OCI-LY3 (cell line): ENCODE measurements around the gene NAPA.

ENCODE experiments used
- EZH2phosphoT487 ChIP-seq: fragments of 200-600 bp; shearing (Covaris generic); IDR thresholded peaks from 2 replicates; pipeline ENCODE4 v1.6.1; 2018; ENCODE audit warnings: antibody characterized with exemption, mixed run types, low read depth
- TF ChIP-seq, protein P1 (sequence below): fragments of 200-600, 300-600 bp; sonication (generic); IDR thresholded peaks from 2 replicates; pipeline ENCODE4 v1.5.1; 2014; ENCODE audit warnings: antibody characterized with exemption, low read length, low read depth

DNA sequence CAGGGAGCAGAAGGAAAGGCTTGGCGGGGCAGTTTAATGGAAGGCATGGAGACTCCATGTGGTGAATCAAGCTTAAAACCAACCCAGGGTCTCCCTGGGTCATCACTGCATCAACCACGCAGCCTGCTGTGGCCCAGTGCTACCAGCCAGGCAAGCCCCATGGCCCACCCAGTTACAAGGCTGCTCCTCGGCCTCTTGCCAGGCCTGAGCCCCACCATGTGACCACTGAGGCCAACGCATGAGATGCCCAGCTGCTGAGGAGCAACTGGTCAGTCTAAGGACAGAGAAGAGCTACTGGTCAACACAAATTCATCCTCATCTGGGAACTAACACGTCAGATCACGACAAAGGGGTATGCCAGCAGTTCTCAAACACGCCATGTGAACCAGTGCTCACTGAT, 15.5 kb downstream of the NAPA start:
- TF ChIP-seq, protein P1, sequence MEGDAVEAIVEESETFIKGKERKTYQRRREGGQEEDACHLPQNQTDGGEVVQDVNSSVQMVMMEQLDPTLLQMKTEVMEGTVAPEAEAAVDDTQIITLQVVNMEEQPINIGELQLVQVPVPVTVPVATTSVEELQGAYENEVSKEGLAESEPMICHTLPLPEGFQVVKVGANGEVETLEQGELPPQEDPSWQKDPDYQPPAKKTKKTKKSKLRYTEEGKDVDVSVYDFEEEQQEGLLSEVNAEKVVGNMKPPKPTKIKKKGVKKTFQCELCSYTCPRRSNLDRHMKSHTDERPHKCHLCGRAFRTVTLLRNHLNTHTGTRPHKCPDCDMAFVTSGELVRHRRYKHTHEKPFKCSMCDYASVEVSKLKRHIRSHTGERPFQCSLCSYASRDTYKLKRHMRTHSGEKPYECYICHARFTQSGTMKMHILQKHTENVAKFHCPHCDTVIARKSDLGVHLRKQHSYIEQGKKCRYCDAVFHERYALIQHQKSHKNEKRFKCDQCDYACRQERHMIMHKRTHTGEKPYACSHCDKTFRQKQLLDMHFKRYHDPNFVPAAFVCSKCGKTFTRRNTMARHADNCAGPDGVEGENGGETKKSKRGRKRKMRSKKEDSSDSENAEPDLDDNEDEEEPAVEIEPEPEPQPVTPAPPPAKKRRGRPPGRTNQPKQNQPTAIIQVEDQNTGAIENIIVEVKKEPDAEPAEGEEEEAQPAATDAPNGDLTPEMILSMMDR, result no peak
- no peak for TF ChIP-seq EZH2phosphoT487
